ENCODE measurements around the gene DSTN. TPM values are rescaled to one million over a fixed set of nuclear protein-coding genes. Genes with fewer than 3 reads are reported as not detected.
A peak's percentile ranks its signal among the peaks of the same experiment; 100 is the strongest.

Gene DSTN
- total and polyA plus RNA-seq, 2 donors (not counting 3 experiments of a cell fraction or from before 2014, with no cell fraction given): 66.1 to 300 TPM

GRCh38 chr20:17558941-17559304 lies 11.0 kb upstream of the DSTN start:
- intact Hi-C loops (cut with micrococcal nuclease): loop anchor here (1.0 kb wide), 1 partner anchor 10 kb away; no protein-coding TSS in a partner anchor
- FAIRE-seq (no peak), DNase-seq (ENCODE audit: low read depth, low spot score) (no peak)
- Histone ChIP-seq H3K4me2 (ENCODE audit: insufficient read depth, low read length) (peak overlapping the region; percentile 60), H3K9ac (replicated peaks; ENCODE audit: extremely low read depth, insufficient read depth, low read length) (peak overlapping the region; percentile 78), H3K79me2 (ENCODE audit: control insufficient read depth, insufficient read depth, low read length) (no peaks in the 10 kb centered on the region), H3K27me3 (ENCODE audit: control insufficient read depth in 2 of 2, insufficient read depth in 2 of 2, low read length in 2 of 2) (no peaks in the 10 kb centered on the region), H3K36me3 (ENCODE audit: control insufficient read depth in 2 of 2, extremely low read depth in 1 of 2, insufficient read depth in 2 of 2, low read length in 2 of 2) (no peaks in the 10 kb centered on the region), H3K4me3 (replicated peaks in 1 of 3; ENCODE audit: insufficient read depth in 1 of 3, low read depth in 1 of 3, low read length in 3 of 3) (no peak overlapping the region), H3K9me1 (replicated peaks; ENCODE audit: control insufficient read depth, extremely low read depth, insufficient read depth, low read length) (no peaks in the 10 kb centered on the region), H2AFZ (ENCODE audit: low read depth, low read length) (peak overlapping the region; percentile 6), H4K20me1 (replicated peaks; ENCODE audit: control insufficient read depth, extremely low read depth, insufficient read depth, low read length) (no peaks in the 10 kb centered on the region), H3K27ac (ENCODE audit: insufficient read depth, low read depth, low read length) (peak overlapping the region; percentile 96), H3K9me3 (replicated peaks; ENCODE audit: control insufficient read depth, insufficient read depth, low read length) (no peaks in the 10 kb centered on the region), H3K4me1 (ENCODE audit: control insufficient read depth, extremely low read depth, insufficient read depth, low read length) (peaks cover 41% of the 10 kb centered on the region)
- dilution Hi-C loops (cut with MboI; ENCODE audit: extremely low pct_ligation_motif_present, low sequenced_read_pairs): no loop called here
- POLR2A ChIA-PET: interaction anchor here (3.7 kb wide), 1 partner anchor 11 kb away, joined by 22 read pairs; the partner anchor contains the start of gene DSTN
- BruUV-seq (replicated peaks): TSS peak; percentile 70
- TF ChIP-seq, protein P1, sequence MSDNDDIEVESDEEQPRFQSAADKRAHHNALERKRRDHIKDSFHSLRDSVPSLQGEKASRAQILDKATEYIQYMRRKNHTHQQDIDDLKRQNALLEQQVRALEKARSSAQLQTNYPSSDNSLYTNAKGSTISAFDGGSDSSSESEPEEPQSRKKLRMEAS (IDR thresholded peaks at IDR 0.05; ENCODE audit: insufficient read depth, insufficient read length): no peak
- TF ChIP-seq POLR2A (IDR thresholded peaks at IDR 0.05; ENCODE audit: low read depth, low read length) (no peak), GATA2 (IDR thresholded peaks at IDR 0.05; ENCODE audit: insufficient read depth, insufficient read length, low read depth, low read length) (no peak), JUN (IDR thresholded peaks at IDR 0.05; ENCODE audit: borderline replicate concordance, insufficient read depth, insufficient read length, low read depth) (no peak), POLR2AphosphoS5 (IDR thresholded peaks at IDR 0.05; ENCODE audit: insufficient read depth, low read depth, low read length) (no peak), EZH2 (IDR thresholded peaks at IDR 0.05; ENCODE audit: borderline replicate concordance, low read depth, low read length, severe bottlenecking) (no peak), FOS (IDR thresholded peaks at IDR 0.05; ENCODE audit: borderline replicate concordance, insufficient read depth, low read length) (no peak), MYC (IDR thresholded peaks at IDR 0.05; ENCODE audit: low read depth, low read length) (no peak)
- TF ChIP-seq, protein P2, sequence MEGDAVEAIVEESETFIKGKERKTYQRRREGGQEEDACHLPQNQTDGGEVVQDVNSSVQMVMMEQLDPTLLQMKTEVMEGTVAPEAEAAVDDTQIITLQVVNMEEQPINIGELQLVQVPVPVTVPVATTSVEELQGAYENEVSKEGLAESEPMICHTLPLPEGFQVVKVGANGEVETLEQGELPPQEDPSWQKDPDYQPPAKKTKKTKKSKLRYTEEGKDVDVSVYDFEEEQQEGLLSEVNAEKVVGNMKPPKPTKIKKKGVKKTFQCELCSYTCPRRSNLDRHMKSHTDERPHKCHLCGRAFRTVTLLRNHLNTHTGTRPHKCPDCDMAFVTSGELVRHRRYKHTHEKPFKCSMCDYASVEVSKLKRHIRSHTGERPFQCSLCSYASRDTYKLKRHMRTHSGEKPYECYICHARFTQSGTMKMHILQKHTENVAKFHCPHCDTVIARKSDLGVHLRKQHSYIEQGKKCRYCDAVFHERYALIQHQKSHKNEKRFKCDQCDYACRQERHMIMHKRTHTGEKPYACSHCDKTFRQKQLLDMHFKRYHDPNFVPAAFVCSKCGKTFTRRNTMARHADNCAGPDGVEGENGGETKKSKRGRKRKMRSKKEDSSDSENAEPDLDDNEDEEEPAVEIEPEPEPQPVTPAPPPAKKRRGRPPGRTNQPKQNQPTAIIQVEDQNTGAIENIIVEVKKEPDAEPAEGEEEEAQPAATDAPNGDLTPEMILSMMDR (IDR thresholded peaks at IDR 0.05; ENCODE audit: extremely low read depth in 1 of 2, insufficient read depth in 1 of 2, low read depth in 1 of 2, low read length in 2 of 2): no peak
- CTCF ChIA-PET: interaction anchor here (1.4 to 5.0 kb wide), 5 partner anchors 12 to 23 kb away, joined by 3 to 30 read pairs (median 20); partner anchors contain the start of gene DSTN

All from endothelial cell of umbilical vein (primary cell).